IPS DF 6.9 (cell line): Measurements from ENCODE around the gene ZXDC.

ENCODE experiments used
- DNase-seq: peaks from one replicate; pipeline ENCODE4 v3.0.0-alpha.2; 2013; ENCODE audit warnings: low read depth, low spot score
- H3K27ac ChIP-seq: one replicate; pipeline ENCODE4 v1.5.1; 2013; ENCODE audit warnings: low read length, control low read depth
- H3K27me3 ChIP-seq: 2 replicates; pipeline ENCODE4 v1.6.1; 2013; ENCODE audit warnings: mild to moderate bottlenecking, low read length; ENCODE audit not compliant: control insufficient read depth, insufficient read depth
- H3K36me3 ChIP-seq: 2 replicates; pipeline ENCODE4 v1.6.1; 2013; ENCODE audit warnings: low read length; ENCODE audit not compliant: control insufficient read depth, insufficient read depth
- H3K4me1 ChIP-seq: 2 replicates; pipeline ENCODE4 v1.6.1; 2013; ENCODE audit warnings: low read length; ENCODE audit not compliant: control insufficient read depth, insufficient read depth
- H3K4me3 ChIP-seq: 2 replicates; pipeline ENCODE4 v1.5.1; 2013; ENCODE audit warnings: mild to moderate bottlenecking, low read length
- H3K9me3 ChIP-seq: 2 replicates; pipeline ENCODE4 v1.6.1; 2013; ENCODE audit warnings: low read length, inconsistent platforms; ENCODE audit not compliant: control insufficient read depth, insufficient read depth
- WGBS: extraction: QIAGEN DNeasy Blood & Tissue Kit; methylation state at CpG from one replicate; pipeline ENCODE4 v1.1.7; 2013; ENCODE audit warnings: mixed read lengths, missing lambda C conversion rate; ENCODE audit not compliant: insufficient read length, insufficient coverage; 5-methylcytosine and 5-hydroxymethylcytosine counted together

ZXDC gene

DNA sequence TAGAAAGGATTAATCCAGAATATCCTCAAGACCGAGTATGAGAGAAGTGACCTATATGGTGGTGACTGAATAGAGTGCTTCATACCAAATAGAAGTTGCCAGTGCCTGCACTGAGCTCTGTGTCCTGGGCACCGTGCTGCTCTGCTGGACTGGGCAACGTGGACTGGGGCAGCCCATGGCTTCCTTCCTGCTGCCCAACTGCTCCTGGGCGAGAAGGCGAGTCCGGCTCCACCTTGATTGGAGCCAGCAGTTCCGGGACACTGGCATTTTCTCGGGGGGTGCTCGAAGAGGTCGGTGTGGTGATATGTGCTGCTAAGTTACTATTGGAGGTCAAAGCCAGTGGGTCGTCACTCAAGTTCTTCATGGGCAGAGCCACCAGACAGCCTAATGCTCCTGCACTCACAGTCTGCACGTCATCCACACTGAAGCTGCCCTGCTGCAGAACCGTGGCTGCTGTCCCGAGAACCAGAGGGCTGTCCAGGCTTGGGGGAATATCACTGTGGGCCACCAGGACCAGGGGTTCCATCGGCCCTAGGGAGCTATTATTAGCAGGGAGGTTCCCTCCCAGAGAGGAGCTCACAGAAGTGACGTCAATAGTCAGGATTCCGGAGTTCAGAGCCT lies 14.1 kb downstream of the ZXDC start:
- Histone ChIP-seq H3K36me3 (peaks cover 42% of the 10 kb centered on the region), H3K9me3 (no peaks in the 10 kb centered on the region), H3K27me3 (no peaks in the 10 kb centered on the region), H3K4me3 (no peak overlapping the region), H3K27ac (no peak overlapping the region), H3K4me1 (no peaks in the 10 kb centered on the region)
- DNase-seq: no peak
- WGBS: no CpG with 5 or more reads among the region's 17 CpGs

DNA sequence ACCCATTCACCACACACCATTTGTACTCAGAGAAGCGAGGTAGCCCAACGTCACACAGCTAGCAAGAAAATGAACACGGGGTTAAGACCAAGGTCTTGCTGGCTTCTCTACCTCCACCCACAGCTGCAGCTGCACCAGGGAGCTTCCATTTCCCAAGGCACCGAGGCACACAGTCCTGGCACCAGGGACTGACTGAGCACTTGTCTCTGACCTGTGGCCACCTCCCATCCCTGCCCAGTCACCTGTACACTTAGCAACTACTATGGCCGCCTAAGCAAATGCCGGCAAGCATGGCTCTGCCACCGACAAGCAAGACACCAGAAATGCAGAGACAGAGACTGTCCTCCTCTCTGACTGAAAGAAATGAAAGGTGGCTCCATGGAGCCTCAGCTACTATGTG lies 15.3 kb downstream of the ZXDC start:
- Histone ChIP-seq H3K4me1 (no peaks in the 10 kb centered on the region), H3K9me3 (no peaks in the 10 kb centered on the region), H3K27ac (no peak overlapping the region), H3K27me3 (no peaks in the 10 kb centered on the region), H3K36me3 (peaks cover 36% of the 10 kb centered on the region), H3K4me3 (no peak overlapping the region)
- no CpG with 5 or more reads among the region's 7 CpGs for WGBS
- DNase-seq: no peak

- WGBS: no CpG with 5 or more reads among the region's 9 CpGs
- H3K4me1 ChIP-seq: no peaks in the 10 kb centered on the region
These were observed 15.9 kb downstream of the ZXDC start for GRCh38 chr3:126459763-126460127.

DNA sequence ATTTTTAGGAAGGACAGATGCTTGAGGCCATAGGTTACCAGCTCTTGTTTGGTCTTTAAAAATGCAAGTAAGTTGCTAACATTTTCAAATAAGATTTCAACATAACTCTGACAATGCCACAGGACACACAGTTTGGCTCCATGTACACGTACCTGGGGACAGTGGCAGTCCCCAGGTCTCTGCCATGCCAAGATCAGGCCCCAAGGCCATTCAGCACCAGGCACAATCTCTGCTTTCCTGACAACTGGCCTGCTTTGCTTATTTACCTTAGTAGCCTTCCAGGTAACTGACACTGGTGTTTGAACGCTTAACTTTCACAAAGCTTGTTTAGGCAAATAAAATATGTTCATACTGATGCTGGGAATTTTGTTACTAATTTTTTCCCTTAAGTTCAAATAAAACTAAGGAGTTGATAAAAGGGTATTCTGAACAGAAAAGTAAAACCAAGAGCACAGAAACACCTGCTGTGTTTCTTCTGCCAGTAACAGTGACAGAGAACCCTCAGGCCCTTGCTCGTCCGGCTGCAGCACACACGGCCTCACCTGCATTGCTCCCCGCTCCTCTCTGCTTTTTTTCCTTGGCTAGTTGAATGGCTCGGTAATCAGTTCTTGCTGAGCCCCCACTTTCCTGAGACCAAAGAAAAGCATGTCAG lies 16.5 kb downstream of the ZXDC start:
- Histone ChIP-seq H3K4me1 (no peaks in the 10 kb centered on the region), H3K36me3 (peaks cover 29% of the 10 kb centered on the region), H3K27ac (no peak overlapping the region), H3K27me3 (no peaks in the 10 kb centered on the region), H3K9me3 (no peaks in the 10 kb centered on the region), H3K4me3 (no peak overlapping the region)
- no peak for DNase-seq
- WGBS: no CpG with 5 or more reads among the region's 7 CpGs

More at GRCh38 chr3:126459763-126460127, 15.9 kb downstream of the ZXDC start:
- no peak overlapping the region for H3K27ac ChIP-seq
- no peaks in the 10 kb centered on the region for H3K27me3 ChIP-seq
- peaks cover 30% of the 10 kb centered on the region for H3K36me3 ChIP-seq
- no peak for DNase-seq
- no peaks in the 10 kb centered on the region for H3K9me3 ChIP-seq
- no peak overlapping the region for H3K4me3 ChIP-seq

GRCh38 chr3:126456766-126457388 lies 18.8 kb downstream of the ZXDC start:
- DNase-seq: no peak
- no peaks in the 10 kb centered on the region for H3K9me3 ChIP-seq
- H3K4me1 ChIP-seq: no peaks in the 10 kb centered on the region
- no peak overlapping the region for H3K27ac ChIP-seq
- no CpG with 5 or more reads among the region's 12 CpGs for WGBS
- peaks cover 25% of the 10 kb centered on the region for H3K36me3 ChIP-seq
- H3K27me3 ChIP-seq: no peaks in the 10 kb centered on the region
- no peak overlapping the region for H3K4me3 ChIP-seq

DNA sequence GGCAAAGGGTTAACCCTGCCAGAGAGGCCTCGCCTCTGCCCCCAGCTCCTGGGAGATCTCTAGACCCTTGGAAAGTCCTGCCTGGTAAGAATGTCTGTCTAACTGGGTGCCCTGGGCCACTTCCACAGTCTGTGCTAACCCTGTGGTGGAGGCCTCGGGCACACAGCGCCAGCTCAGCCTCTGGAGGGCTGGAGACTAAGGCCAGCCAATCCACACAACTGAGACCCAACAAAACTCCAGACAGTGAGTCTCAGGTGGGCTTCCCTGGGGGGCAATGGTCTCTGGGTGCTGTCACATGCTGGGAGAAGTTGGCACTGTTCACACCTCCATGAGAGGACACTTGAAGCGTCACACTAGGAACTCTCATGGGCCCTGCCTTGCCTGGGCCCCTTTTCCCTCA lies 19.5 kb downstream of the ZXDC start:
- Histone ChIP-seq H3K27ac (no peak overlapping the region), H3K4me3 (no peak overlapping the region), H3K36me3 (peaks cover 21% of the 10 kb centered on the region), H3K27me3 (no peaks in the 10 kb centered on the region), H3K4me1 (no peaks in the 10 kb centered on the region), H3K9me3 (no peaks in the 10 kb centered on the region)
- no CpG with 5 or more reads among the region's 4 CpGs for WGBS
- DNase-seq: no peak

DNA sequence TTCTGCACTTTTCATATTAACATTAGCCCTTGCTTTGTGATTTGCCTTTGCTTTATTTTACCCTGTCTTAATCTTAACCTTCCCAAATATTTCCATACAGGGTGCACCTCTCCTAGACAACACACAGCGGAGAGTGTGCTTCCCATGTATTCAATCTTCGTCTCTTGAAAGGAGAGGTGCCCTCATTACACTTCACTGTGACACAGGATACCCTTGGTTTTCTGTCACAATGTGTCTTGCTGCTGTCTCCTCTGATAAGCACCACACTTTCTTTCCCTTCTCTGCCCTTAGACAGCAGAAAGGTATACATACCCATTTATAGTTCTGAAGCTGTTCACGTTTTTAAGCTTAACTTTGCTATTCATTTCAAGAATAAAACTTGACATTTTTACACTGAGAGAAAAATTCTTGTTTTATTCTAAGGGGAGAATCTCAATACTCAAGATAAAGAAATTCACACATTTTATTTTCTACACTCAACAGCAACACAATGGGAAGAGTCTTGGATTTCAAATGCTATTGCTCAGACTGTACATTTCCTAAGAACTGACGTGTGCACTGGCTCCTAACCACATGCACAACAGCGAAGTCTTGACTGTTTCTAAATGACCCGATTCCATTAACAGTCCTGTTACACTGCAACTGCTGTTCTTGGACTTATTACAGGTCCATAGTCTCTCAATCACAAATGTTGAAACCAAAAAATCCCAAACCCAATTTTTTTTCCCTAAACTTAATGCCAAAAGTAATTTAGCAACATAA lies 21.1 kb downstream of the ZXDC start:
- H3K27me3 ChIP-seq: no peaks in the 10 kb centered on the region
- no peaks in the 10 kb centered on the region for H3K4me1 ChIP-seq
- no CpG with 5 or more reads among the region's 6 CpGs for WGBS
- DNase-seq: no peak
- no peak overlapping the region for H3K27ac ChIP-seq
- no peak overlapping the region for H3K4me3 ChIP-seq
- H3K36me3 ChIP-seq: peaks cover 14% of the 10 kb centered on the region; the same call in 1 of the 2 replicates
- no peaks in the 10 kb centered on the region for H3K9me3 ChIP-seq

- no peak for DNase-seq
These were observed 21.7 kb downstream of the ZXDC start for GRCh38 chr3:126454025-126454424.

GRCh38 chr3:126452213-126452612 lies 23.5 kb downstream of the ZXDC start:
- DNase-seq: no peak
- no peak overlapping the region for H3K4me3 ChIP-seq
- H3K27ac ChIP-seq: no peak overlapping the region
- H3K36me3 ChIP-seq: peaks cover 8% of the 10 kb centered on the region; the same call in 1 of the 2 replicates
- no peaks in the 10 kb centered on the region for H3K27me3 ChIP-seq
- H3K9me3 ChIP-seq: no peaks in the 10 kb centered on the region
- WGBS: no CpG with 5 or more reads among the region's 9 CpGs
- no peaks in the 10 kb centered on the region for H3K4me1 ChIP-seq

More at GRCh38 chr3:126454025-126454424, 21.7 kb downstream of the ZXDC start:
- Histone ChIP-seq H3K4me3 (no peak overlapping the region), H3K9me3 (no peaks in the 10 kb centered on the region), H3K27ac (no peak overlapping the region), H3K4me1 (no peaks in the 10 kb centered on the region), H3K27me3 (no peaks in the 10 kb centered on the region), H3K36me3 (peaks cover 12% of the 10 kb centered on the region; the same call in 1 of the 2 replicates)
- no CpG with 5 or more reads among the region's 1 CpG for WGBS

DNA sequence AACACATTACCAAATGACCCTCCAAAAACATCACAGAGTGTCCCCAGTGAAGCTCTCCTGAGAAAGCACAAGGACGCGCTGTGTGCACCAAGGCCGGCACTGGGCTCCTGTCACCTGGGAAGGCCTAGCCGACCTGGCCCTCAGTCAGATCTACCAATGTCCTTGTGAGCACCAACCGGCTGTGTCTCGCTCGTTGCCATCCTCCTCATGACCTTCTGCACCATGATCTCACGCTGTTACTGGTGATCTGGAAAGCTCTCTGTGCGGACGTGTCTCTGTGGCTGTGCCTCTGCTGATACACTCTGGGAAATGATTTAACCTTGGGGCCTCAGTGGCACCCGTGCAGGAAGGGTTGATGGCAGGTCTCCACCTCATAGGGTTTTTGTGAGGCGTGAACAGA lies 24.2 kb downstream of the ZXDC start:
- H3K4me1 ChIP-seq: no peaks in the 10 kb centered on the region
- H3K27me3 ChIP-seq: no peaks in the 10 kb centered on the region
- no peak overlapping the region for H3K4me3 ChIP-seq
- H3K27ac ChIP-seq: no peak overlapping the region
- H3K36me3 ChIP-seq: peaks cover 3% of the 10 kb centered on the region; the same call in 1 of the 2 replicates
- H3K9me3 ChIP-seq: no peaks in the 10 kb centered on the region
- WGBS: no CpG with 5 or more reads among the region's 12 CpGs
- no peak for DNase-seq
